H9 (cell line): ENCODE data around the gene PTPRN2. TPM values are rescaled to one million over a fixed set of nuclear protein-coding genes. Genes with fewer than 3 reads are reported as not detected.

Experiments used
- DNase-seq: peaks from one replicate; pipeline ENCODE4 v3.0.0-alpha.2; 2017
- H2AFZ ChIP-seq: one replicate; pipeline ENCODE4 v1.6.1; 2013; ENCODE audit warnings: mild to moderate bottlenecking, low read length, control low read depth, moderate library complexity
- H2AK5ac ChIP-seq: 2 replicates; pipeline ENCODE4 v1.6.1; 2013; ENCODE audit warnings: low read length, control low read depth, mixed read lengths; ENCODE audit not compliant: insufficient read length
- H2BK120ac ChIP-seq: one replicate; pipeline ENCODE4 v1.6.1; 2013; ENCODE audit warnings: low read depth, mild to moderate bottlenecking, low read length, control low read depth, inconsistent platforms; ENCODE audit not compliant: poor library complexity, severe bottlenecking
- H2BK12ac ChIP-seq: 2 replicates; pipeline ENCODE4 v1.6.1; 2013; ENCODE audit warnings: low read length, control low read depth, mixed read lengths, low read depth; ENCODE audit not compliant: insufficient read length
- H2BK15ac ChIP-seq: 2 replicates; pipeline ENCODE4 v1.6.1; 2013; ENCODE audit warnings: low read depth, low read length, control low read depth
- H2BK20ac ChIP-seq: one replicate; pipeline ENCODE4 v1.6.1; 2013; ENCODE audit warnings: low read depth, mild to moderate bottlenecking, low read length, control low read depth, inconsistent platforms; ENCODE audit not compliant: poor library complexity, severe bottlenecking
- H2BK5ac ChIP-seq: 2 replicates; pipeline ENCODE4 v1.6.1; 2013; ENCODE audit warnings: low read length, control low read depth, mixed read lengths; ENCODE audit not compliant: insufficient read length
- H3K14ac ChIP-seq: 2 replicates; pipeline ENCODE4 v1.6.1; 2013; ENCODE audit warnings: low read length, control low read depth; ENCODE audit not compliant: insufficient read depth
- H3K18ac ChIP-seq: 2 replicates; pipeline ENCODE4 v1.6.1; 2013; ENCODE audit warnings: low read depth, mild to moderate bottlenecking, mixed read lengths, low read length, control low read depth; ENCODE audit not compliant: insufficient read length
- H3K23ac ChIP-seq: 2 replicates; pipeline ENCODE4 v1.6.1; 2013; ENCODE audit warnings: low read length, control low read depth, mixed read lengths, low read depth; ENCODE audit not compliant: insufficient read length
- H3K23me2 ChIP-seq: 2 replicates; pipeline ENCODE4 v1.6.1; 2013; ENCODE audit warnings: low read depth, mild to moderate bottlenecking, mixed read lengths, low read length, control low read depth; ENCODE audit not compliant: insufficient read length, poor library complexity, severe bottlenecking
- H3K27ac ChIP-seq: 2 replicates; pipeline ENCODE4 v1.5.1; 2013; ENCODE audit warnings: low read length, control low read depth, mixed read lengths, low read depth; ENCODE audit not compliant: insufficient read length
- H3K27me3 ChIP-seq: 2 replicates; pipeline ENCODE4 v1.6.1; 2013; ENCODE audit warnings: low read length, control low read depth, inconsistent platforms; ENCODE audit not compliant: insufficient read depth
- H3K4ac ChIP-seq: 2 replicates; pipeline ENCODE4 v1.6.1; 2013; ENCODE audit warnings: low read depth, mild to moderate bottlenecking, control low read depth, inconsistent platforms, low read length, moderate library complexity
- H3K4me1 ChIP-seq: 2 replicates; pipeline ENCODE4 v1.6.1; 2013; ENCODE audit warnings: low read length, control low read depth, inconsistent platforms; ENCODE audit not compliant: insufficient read depth
- H3K4me2 ChIP-seq: 2 replicates; pipeline ENCODE4 v1.6.1; 2013; ENCODE audit warnings: low read length, control low read depth, mixed read lengths; ENCODE audit not compliant: insufficient read length, insufficient read depth
- H3K56ac ChIP-seq: 2 replicates; pipeline ENCODE4 v1.6.1; 2013; ENCODE audit warnings: low read depth, mild to moderate bottlenecking, mixed read lengths, low read length, control low read depth; ENCODE audit not compliant: insufficient read length
- H3K79me1 ChIP-seq: 2 replicates; pipeline ENCODE4 v1.6.1; 2013; ENCODE audit warnings: low read depth, mild to moderate bottlenecking, moderate library complexity, low read length, control low read depth, inconsistent platforms; ENCODE audit not compliant: insufficient read depth, poor library complexity, severe bottlenecking
- H3K79me2 ChIP-seq: 2 replicates; pipeline ENCODE4 v1.6.1; 2013; ENCODE audit warnings: low read length, control low read depth, inconsistent platforms; ENCODE audit not compliant: insufficient read depth
- H3K9ac ChIP-seq: 2 replicates; pipeline ENCODE4 v1.6.1; 2013; ENCODE audit warnings: low read length, control low read depth, mixed read lengths; ENCODE audit not compliant: insufficient read length; ENCODE audit errors: extremely low read depth
- H3K9me3 ChIP-seq: one replicate; pipeline ENCODE4 v1.6.1; 2013; ENCODE audit warnings: low read depth, low read length, inconsistent platforms; ENCODE audit not compliant: control insufficient read depth
- H3T11ph ChIP-seq: one replicate; pipeline ENCODE4 v1.6.1; 2013; ENCODE audit warnings: mild to moderate bottlenecking, low read length, control low read depth, inconsistent platforms
- H4K20me1 ChIP-seq: one replicate; pipeline ENCODE4 v1.6.1; 2013; ENCODE audit not compliant: control insufficient read depth, insufficient read length, insufficient read depth
- H4K5ac ChIP-seq: 2 replicates; pipeline ENCODE4 v1.6.1; 2013; ENCODE audit warnings: low read depth, mild to moderate bottlenecking, mixed read lengths, low read length, control low read depth; ENCODE audit not compliant: insufficient read length
- H4K8ac ChIP-seq: replicated peaks from 2 replicates; pipeline ENCODE4 v1.6.1; 2013; ENCODE audit warnings: low read length, control low read depth, mixed read lengths, low read depth; ENCODE audit not compliant: insufficient read length
- H4K91ac ChIP-seq: 2 replicates; pipeline ENCODE4 v1.6.1; 2013; ENCODE audit warnings: low read depth, mild to moderate bottlenecking, moderate library complexity, mixed read lengths, low read length, control low read depth; ENCODE audit not compliant: insufficient read length
- H3K27ac Mint-ChIP-seq, 3 experiments: 2 replicates in 2 of 3; 3 replicates in 1 of 3; pipeline ENCODE4 v1.8.0; 2020 to 2021; ENCODE audit warnings: mixed read lengths in 3 of 3, mild to moderate bottlenecking in 1 of 3, moderate library complexity in 1 of 3
- H3K27me3 Mint-ChIP-seq: 2 replicates; pipeline ENCODE4 v1.8.0; 2021; ENCODE audit warnings: low read depth, mild to moderate bottlenecking, moderate library complexity, mixed read lengths
- H3K36me3 Mint-ChIP-seq, 3 experiments: 2 replicates in 2 of 3; 3 replicates in 1 of 3; pipeline ENCODE4 v1.8.0; 2020 to 2021; ENCODE audit warnings: low read depth in 3 of 3, mixed read lengths in 3 of 3; ENCODE audit not compliant: insufficient read depth in 1 of 3
- H3K4me1 Mint-ChIP-seq, 2 experiments: 2 replicates each; pipeline ENCODE4 v1.8.0; 2020; ENCODE audit warnings: mixed read lengths in 2 of 2
- H3K4me3 Mint-ChIP-seq, 2 experiments: 2 replicates in 1 of 2; 3 replicates in 1 of 2; pipeline ENCODE4 v1.8.0; 2020 to 2021; ENCODE audit warnings: mild to moderate bottlenecking in 2 of 2, mixed read lengths in 2 of 2, moderate library complexity in 1 of 2
- H3K9me3 Mint-ChIP-seq, 2 experiments: 2 replicates in 1 of 2; 3 replicates in 1 of 2; pipeline ENCODE4 v1.8.0; 2020; ENCODE audit warnings: mild to moderate bottlenecking in 2 of 2, mixed read lengths in 2 of 2, moderate library complexity in 1 of 2
- WGBS: extraction: QIAGEN DNeasy Blood & Tissue Kit; methylation state at CpG from one replicate; pipeline ENCODE4 v1.1.7; 2013; ENCODE audit warnings: missing lambda C conversion rate, low lambda C conversion rate, mixed read lengths; ENCODE audit not compliant: insufficient read length; ENCODE audit errors: extremely low coverage; 5-methylcytosine and 5-hydroxymethylcytosine counted together
- total RNA-seq: library from RNA; stranded (reverse); gene quantifications from 2 replicates; pipeline ENCODE4 v1.2.1, GENCODE V29; 2021
- TF ChIP-seq, protein P1 (sequence below): fragments of 200-600 bp; sonication (generic); conservative IDR thresholded peaks from 3 replicates; pipeline ENCODE4 v1.8.0; 2021; ENCODE audit warnings: antibody characterized with exemption, mild to moderate bottlenecking

The PTPRN2 gene
- total RNA-seq, 1 experiment from 2014 or later = 5.2 TPM

DNA sequence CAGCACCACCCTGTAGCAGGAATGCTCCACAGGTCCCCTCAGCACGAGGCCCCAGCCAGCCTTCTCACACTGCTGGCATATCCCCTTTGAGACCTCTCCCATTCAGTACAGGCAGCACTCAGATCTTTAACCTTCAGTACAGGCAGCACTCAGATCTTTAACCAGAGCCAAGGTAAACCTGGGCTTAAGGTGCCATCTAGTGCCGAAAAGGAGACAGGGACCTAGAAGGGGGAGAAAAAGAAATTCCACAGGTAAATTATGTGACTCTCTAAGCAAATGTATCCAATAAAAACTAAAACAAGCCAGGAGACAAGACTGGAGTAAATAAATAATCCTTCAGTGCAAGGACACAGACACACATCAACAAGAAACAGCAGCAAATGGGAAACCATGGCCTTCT lies 358.6 kb downstream of the PTPRN2 start:
- no peaks in the 10 kb centered on the region for H3K4me1 ChIP-seq
- H4K8ac ChIP-seq = no peak overlapping the region
- Mint-ChIP-seq H3K27ac (no peak overlapping the region), H3K4me3 (no peak overlapping the region), H3K4me1 (peaks cover 3 to 7% of the 10 kb centered on the region in 2 experiments), H3K36me3 (peaks cover 14 to 29% (median 23%) of the 10 kb centered on the region in 3 experiments), H3K27me3 (peaks cover 4% of the 10 kb centered on the region), H3K9me3 (peaks cover 32 to 33% of the 10 kb centered on the region in 2 experiments)
- H3K56ac ChIP-seq = no peak overlapping the region
- no peaks in the 10 kb centered on the region for H3K79me2 ChIP-seq
- H3K79me1 ChIP-seq = no peaks in the 10 kb centered on the region
- H3K14ac ChIP-seq = no peak overlapping the region
- no peaks in the 10 kb centered on the region for H4K20me1 ChIP-seq
- H3K9me3 ChIP-seq = peaks cover 7% of the 10 kb centered on the region
- H2BK20ac ChIP-seq = no peak overlapping the region
- H2BK12ac ChIP-seq = no peak overlapping the region
- TF ChIP-seq, protein P1, sequence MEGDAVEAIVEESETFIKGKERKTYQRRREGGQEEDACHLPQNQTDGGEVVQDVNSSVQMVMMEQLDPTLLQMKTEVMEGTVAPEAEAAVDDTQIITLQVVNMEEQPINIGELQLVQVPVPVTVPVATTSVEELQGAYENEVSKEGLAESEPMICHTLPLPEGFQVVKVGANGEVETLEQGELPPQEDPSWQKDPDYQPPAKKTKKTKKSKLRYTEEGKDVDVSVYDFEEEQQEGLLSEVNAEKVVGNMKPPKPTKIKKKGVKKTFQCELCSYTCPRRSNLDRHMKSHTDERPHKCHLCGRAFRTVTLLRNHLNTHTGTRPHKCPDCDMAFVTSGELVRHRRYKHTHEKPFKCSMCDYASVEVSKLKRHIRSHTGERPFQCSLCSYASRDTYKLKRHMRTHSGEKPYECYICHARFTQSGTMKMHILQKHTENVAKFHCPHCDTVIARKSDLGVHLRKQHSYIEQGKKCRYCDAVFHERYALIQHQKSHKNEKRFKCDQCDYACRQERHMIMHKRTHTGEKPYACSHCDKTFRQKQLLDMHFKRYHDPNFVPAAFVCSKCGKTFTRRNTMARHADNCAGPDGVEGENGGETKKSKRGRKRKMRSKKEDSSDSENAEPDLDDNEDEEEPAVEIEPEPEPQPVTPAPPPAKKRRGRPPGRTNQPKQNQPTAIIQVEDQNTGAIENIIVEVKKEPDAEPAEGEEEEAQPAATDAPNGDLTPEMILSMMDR = peak; percentile 79
- H4K91ac ChIP-seq = no peak overlapping the region
- no peak overlapping the region for H2AK5ac ChIP-seq
- H3K23ac ChIP-seq = no peak overlapping the region
- no peak overlapping the region for H3K4me2 ChIP-seq
- peak; percentile 55 for DNase-seq
- no peaks in the 10 kb centered on the region for H3K27me3 ChIP-seq
- no peak overlapping the region for H2BK120ac ChIP-seq
- no peak overlapping the region for H2AFZ ChIP-seq
- H3K27ac ChIP-seq = no peak overlapping the region
- H2BK5ac ChIP-seq = no peak overlapping the region
- H3K9ac ChIP-seq = no peak overlapping the region
- no peak overlapping the region for H3K4ac ChIP-seq
- no peak overlapping the region for H3T11ph ChIP-seq
- no peak overlapping the region for H2BK15ac ChIP-seq
- no CpG with 5 or more reads among the region's 2 CpGs for WGBS
- H4K5ac ChIP-seq = no peak overlapping the region
- no peaks in the 10 kb centered on the region for H3K23me2 ChIP-seq
- no peak overlapping the region for H3K18ac ChIP-seq
